Dedifferentiated amniotic fluid mesenchymal stem cell (primary cell): ENCODE results near the gene NUP214.
"Not testable (repeated sequence)": the region's sequence is repeated elsewhere in the genome, so short reads cannot be mapped to it uniquely, and the experiment has no call there.

ENCODE experiments used
- DNase-seq: peaks from one replicate; pipeline ENCODE4 v3.0.0-alpha.2; 2016; ENCODE audit errors: extremely low spot score

The NUP214 gene

GRCh38 chr9:131258698-131259431, 133.5 kb downstream of the NUP214 start:
- DNase-seq = no peak

GRCh38 chr9:131259432-131259898, 134.1 kb downstream of the NUP214 start:
- no peak for DNase-seq

- DNase-seq = no peak
These were observed 134.7 kb downstream of the NUP214 start for GRCh38 chr9:131259916-131260597.

- no peak for DNase-seq
These were observed 135.5 kb downstream of the NUP214 start for GRCh38 chr9:131260751-131261452.

GRCh38 chr9:131262327-131263032, 137.1 kb downstream of the NUP214 start:
- DNase-seq = no peak

- not testable (repeated sequence) for DNase-seq
These were observed 137.6 kb downstream of the NUP214 start for GRCh38 chr9:131263033-131263343.

GRCh38 chr9:131263701-131264100, 138.3 kb downstream of the NUP214 start:
- DNase-seq = no peak

GRCh38 chr9:131264231-131264630, 138.8 kb downstream of the NUP214 start:
- DNase-seq = no peak

- DNase-seq = no peak
These were observed 141.2 kb downstream of the NUP214 start for GRCh38 chr9:131266266-131267229.

GRCh38 chr9:131270171-131271015, 145.0 kb downstream of the NUP214 start:
- DNase-seq = no peak

GRCh38 chr9:131271016-131271273, 145.6 kb downstream of the NUP214 start:
- DNase-seq = not testable (repeated sequence)

- no peak for DNase-seq
These were observed 146.1 kb downstream of the NUP214 start for GRCh38 chr9:131271506-131271931.

- DNase-seq = no peak
These were observed 146.8 kb downstream of the NUP214 start for GRCh38 chr9:131272212-131272611.

GRCh38 chr9:131273146-131273855, 147.9 kb downstream of the NUP214 start:
- no peak for DNase-seq

GRCh38 chr9:131273856-131274673, 148.7 kb downstream of the NUP214 start:
- DNase-seq = no peak

- DNase-seq = no peak
These were observed 149.4 kb downstream of the NUP214 start for GRCh38 chr9:131274674-131275331.

- DNase-seq = no peak
These were observed 150.1 kb downstream of the NUP214 start for GRCh38 chr9:131275332-131276093.
